Measurements from ENCODE around the gene BCO2.

DNA sequence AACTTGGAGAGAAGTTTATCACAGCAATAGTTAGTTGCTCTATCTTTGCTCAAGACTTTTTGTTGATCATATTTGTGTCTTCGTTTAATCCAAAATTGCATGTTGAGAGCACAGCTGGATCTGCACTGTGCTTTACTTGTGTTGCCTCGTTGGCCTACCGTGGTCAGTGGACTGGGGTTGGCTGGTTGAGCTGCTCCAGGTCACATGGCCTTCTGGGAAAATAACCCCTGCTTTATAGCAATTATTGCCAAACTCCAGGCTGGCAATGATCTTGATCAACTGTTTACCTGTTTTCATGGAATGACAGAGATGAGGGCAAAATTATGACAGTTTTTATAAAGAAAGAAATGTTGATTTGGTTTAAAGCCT, 91.1 kb downstream of the BCO2 start:
- no peak for TF ChIP-seq CTCF (conservative IDR thresholded peaks at IDR 0.05; ENCODE audit: low read depth, low read length)
- TF ChIP-seq EZH2 (IDR thresholded peaks at IDR 0.05; ENCODE audit: borderline replicate concordance, low read depth, low read length, poor library complexity, severe bottlenecking): no peak

Measured in A673 (cell line).